DND-41 (cell line): Measurements from ENCODE around the gene SMARCA4.

Source experiments
- ATAC-seq: fragments of 200-7000 bp; cut with Tn5 transposase; 3 replicates; pipeline ENCODE4 v1.9.1; 2021; ENCODE audit warnings: low read depth; ENCODE audit not compliant: insufficient read depth
- DNase-seq: peaks from one replicate; pipeline ENCODE4 v3.0.0-alpha.2; 2020
- H2AFZ ChIP-seq: 2 replicates; pipeline ENCODE4 v1.6.0; 2012; ENCODE audit warnings: low read depth, low read length
- H3K27ac ChIP-seq: 2 replicates; pipeline ENCODE4 v1.5.1; 2012; ENCODE audit warnings: low read length, inconsistent platforms
- H3K27me3 ChIP-seq: fragments of 200-600 bp; sonication (generic); 2 replicates; pipeline ENCODE4 v1.6.0; 2012; ENCODE audit warnings: low read length, mild to moderate bottlenecking, inconsistent platforms; ENCODE audit not compliant: insufficient read depth, poor library complexity
- H3K36me3 ChIP-seq: 2 replicates; pipeline ENCODE4 v1.5.1; 2012; ENCODE audit warnings: low read length, inconsistent platforms; ENCODE audit not compliant: insufficient read depth
- H3K4me1 ChIP-seq: 2 replicates; pipeline ENCODE4 v1.5.1; 2012; ENCODE audit warnings: mild to moderate bottlenecking, low read length; ENCODE audit not compliant: insufficient read depth
- H3K4me2 ChIP-seq: 2 replicates; pipeline ENCODE4 v1.6.0; 2012; ENCODE audit warnings: mild to moderate bottlenecking, moderate library complexity, low read length, inconsistent platforms; ENCODE audit not compliant: insufficient read depth
- H3K4me3 ChIP-seq, 2 experiments: fragments of 200-600 bp in 1 of 2; shearing (Covaris generic) in 1 of 2; 2 replicates each; pipeline ENCODE4 v1.5.1; 2012 to 2016; ENCODE audit warnings: inconsistent platforms in 2 of 2, low read length in 2 of 2, mild to moderate bottlenecking in 2 of 2, low read depth in 1 of 2, moderate library complexity in 1 of 2
- H3K79me2 ChIP-seq: 2 replicates; pipeline ENCODE4 v1.6.0; 2012; ENCODE audit warnings: low read length, inconsistent platforms; ENCODE audit not compliant: insufficient read depth
- H3K9ac ChIP-seq: 2 replicates; pipeline ENCODE4 v1.6.0; 2012; ENCODE audit warnings: low read depth, mild to moderate bottlenecking, inconsistent platforms, low read length, moderate library complexity
- H3K9me3 ChIP-seq: 2 replicates; pipeline ENCODE4 v1.5.1; 2012; ENCODE audit warnings: low read length, moderate library complexity, mild to moderate bottlenecking, inconsistent platforms; ENCODE audit not compliant: insufficient read depth, severe bottlenecking
- H4K20me1 ChIP-seq: 2 replicates; pipeline ENCODE4 v1.6.0; 2012; ENCODE audit warnings: low read length; ENCODE audit not compliant: insufficient read depth
- CTCF ChIP-seq: IDR thresholded peaks from 2 replicates; pipeline ENCODE4 v1.5.1; 2012; ENCODE audit warnings: borderline replicate concordance, low read length, moderate library complexity, mild to moderate bottlenecking; ENCODE audit not compliant: poor library complexity, severe bottlenecking; ENCODE audit errors: extremely low read depth
- EZH2 ChIP-seq: IDR thresholded peaks from 3 replicates; pipeline ENCODE4 v1.6.1; 2012; ENCODE audit warnings: borderline replicate concordance, low read depth, mild to moderate bottlenecking, moderate library complexity, low read length, inconsistent platforms; ENCODE audit not compliant: severe bottlenecking

Gene SMARCA4

GRCh38 chr19:11014403-11014911 is 53.6 kb downstream of the SMARCA4 start:
- H4K20me1 ChIP-seq, result peaks cover 40% of the 10 kb centered on the region
- no peak overlapping the region for H3K4me2 ChIP-seq
- H3K27me3 ChIP-seq, result no peaks in the 10 kb centered on the region
- no peak overlapping the region for H3K4me3 ChIP-seq
- DNase-seq (no peak), ATAC-seq (no peak; the same call in 2 of the 3 replicates)
- H3K27ac ChIP-seq, result no peak overlapping the region
- no peak overlapping the region for H2AFZ ChIP-seq
- H3K36me3 ChIP-seq, result peaks cover 96% of the 10 kb centered on the region
- H3K4me1 ChIP-seq, result no peaks in the 10 kb centered on the region
- no peak overlapping the region for H3K9ac ChIP-seq
- TF ChIP-seq CTCF, result no peak
- no peak for TF ChIP-seq EZH2
- H3K79me2 ChIP-seq, result peaks cover 5% of the 10 kb centered on the region; the same call in 1 of the 2 replicates
- no peaks in the 10 kb centered on the region for H3K9me3 ChIP-seq

- no peak overlapping the region for H2AFZ ChIP-seq
- H3K9ac ChIP-seq, result no peak overlapping the region
- no peak for DNase-seq
- peaks cover 5% of the 10 kb centered on the region; the same call in 1 of the 2 replicates for H3K79me2 ChIP-seq
- H3K27ac ChIP-seq, result no peak overlapping the region
- no peak for ATAC-seq
- H3K36me3 ChIP-seq, result peaks cover 99% of the 10 kb centered on the region
- no peak overlapping the region for H3K4me3 ChIP-seq
- H3K9me3 ChIP-seq, result no peaks in the 10 kb centered on the region
- no peaks in the 10 kb centered on the region for H3K27me3 ChIP-seq
- peaks cover 40% of the 10 kb centered on the region for H4K20me1 ChIP-seq
- no peak overlapping the region for H3K4me2 ChIP-seq
- H3K4me1 ChIP-seq, result no peaks in the 10 kb centered on the region
- no peak for TF ChIP-seq EZH2
- no peak for TF ChIP-seq CTCF
These were observed 55.8 kb downstream of the SMARCA4 start for GRCh38 chr19:11016631-11017030.

GRCh38 chr19:11017275-11018035 is 56.6 kb downstream of the SMARCA4 start:
- no peak overlapping the region for H3K27ac ChIP-seq
- no peak overlapping the region for H2AFZ ChIP-seq
- peaks cover 99% of the 10 kb centered on the region for H3K36me3 ChIP-seq
- H4K20me1 ChIP-seq, result peaks cover 40% of the 10 kb centered on the region
- ATAC-seq, result no peak
- TF ChIP-seq CTCF (no peak), EZH2 (no peak)
- H3K4me1 ChIP-seq, result no peaks in the 10 kb centered on the region
- H3K27me3 ChIP-seq, result no peaks in the 10 kb centered on the region
- no peak overlapping the region for H3K9ac ChIP-seq
- no peak for DNase-seq
- no peak overlapping the region for H3K4me2 ChIP-seq
- 0 out of 2 replicates have a peak, but pooled peaks cover 4% of the 10 kb centered on the region for H3K79me2 ChIP-seq
- H3K4me3 ChIP-seq, result no peak overlapping the region
- no peaks in the 10 kb centered on the region for H3K9me3 ChIP-seq
